Hepatocyte (in vitro differentiated cells): ENCODE results near the gene AMBRA1.

Experiments used
- CTCF ChIP-seq: fragments of 200-600 bp; sonication (generic); IDR thresholded peaks from 2 replicates; pipeline ENCODE4 v1.5.1; 2016; ENCODE audit warnings: antibody characterized with exemption, mild to moderate bottlenecking; ENCODE audit not compliant: poor library complexity
- EZH2 ChIP-seq: fragments of 200-600 bp; sonication (generic); IDR thresholded peaks from 2 replicates; pipeline ENCODE4 v1.6.1; 2016; ENCODE audit warnings: antibody characterized with exemption, mild to moderate bottlenecking, borderline replicate concordance
- EZH2phosphoT487 ChIP-seq: fragments of 200-600 bp; sonication (generic); IDR thresholded peaks from one replicate; pipeline ENCODE4 v1.6.1; 2018; ENCODE audit warnings: antibody characterized with exemption, mild to moderate bottlenecking, low read depth, moderate library complexity; ENCODE audit not compliant: unreplicated experiment, severe bottlenecking

DNA sequence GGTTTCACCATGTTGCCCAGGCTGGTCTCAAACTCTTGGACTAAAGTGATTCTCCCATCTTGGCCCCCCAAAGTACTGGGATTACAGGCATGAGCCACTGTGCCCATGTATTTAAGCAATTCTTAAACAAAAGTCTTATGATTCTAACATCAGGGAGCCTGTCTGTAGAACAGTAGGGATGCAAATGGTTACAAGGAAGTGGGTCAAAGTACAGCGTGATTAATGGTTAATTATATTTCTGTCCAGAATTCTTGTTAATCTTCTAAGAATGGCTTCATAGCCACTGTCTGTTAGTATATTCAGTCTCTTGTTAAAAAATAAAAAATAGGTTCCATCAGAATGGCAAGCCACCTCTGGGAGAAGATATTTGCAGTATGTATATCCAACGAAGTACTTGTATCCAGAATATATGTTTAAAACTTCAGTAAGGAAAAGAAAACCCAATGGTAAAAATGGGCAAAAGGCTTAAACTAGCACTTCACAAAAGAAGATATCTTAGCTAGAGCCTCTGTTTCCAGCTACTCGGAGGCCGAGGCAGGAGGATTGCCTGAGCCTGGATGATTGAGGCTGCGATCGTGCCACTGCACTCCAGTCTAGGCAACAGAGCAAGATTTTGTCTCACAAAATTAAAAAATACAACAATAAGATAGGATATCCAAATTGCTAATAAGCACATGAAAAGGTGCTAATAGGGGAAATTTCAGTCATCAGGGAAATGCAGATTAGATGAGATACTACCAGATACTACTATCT is 46.4 kb upstream of the AMBRA1 start:
- no peak for TF ChIP-seq CTCF
- no peak for TF ChIP-seq EZH2
- TF ChIP-seq EZH2phosphoT487, result no peak
